GM13976 (cell line): ENCODE data around the gene CNKSR3.

Experiments used
- DNase-seq: peaks from one replicate; pipeline ENCODE4 v3.0.0; 2012; ENCODE audit warnings: low spot score
- CTCF ChIP-seq: IDR thresholded peaks from 2 replicates; pipeline ENCODE4 v1.5.1; 2012; ENCODE audit warnings: borderline replicate concordance, mild to moderate bottlenecking; ENCODE audit not compliant: insufficient read depth; ENCODE audit errors: extremely low read depth, missing control alignments, control extremely low read depth
- in situ Hi-C: fragments of 300-500 bp; cut with MboI; formaldehyde crosslinking; loops from one replicate; pipeline ENCODE4 v1.12.0; 2022; ENCODE audit warnings: low sequenced_read_pairs, mixed read lengths, inconsistent platforms; ENCODE audit not compliant: unreplicated experiment

Gene CNKSR3

GRCh38 chr6:154453329-154453728 is 57.2 kb downstream of the CNKSR3 start:
- in situ Hi-C loops: no loop called here
- DNase-seq: no peak
- TF ChIP-seq CTCF: no peak

GRCh38 chr6:154450498-154450897 is 60.0 kb downstream of the CNKSR3 start:
- no peak for TF ChIP-seq CTCF
- in situ Hi-C loops: no loop called here
- DNase-seq: no peak

- no peak for DNase-seq
- TF ChIP-seq CTCF: no peak
- in situ Hi-C loops: no loop called here
Observed at GRCh38 chr6:154448448-154449096, 61.9 kb downstream of the CNKSR3 start.

- TF ChIP-seq CTCF: no peak
- DNase-seq: no peak
- in situ Hi-C loops: no loop called here
Observed at GRCh38 chr6:154447954-154448353, 62.5 kb downstream of the CNKSR3 start.

GRCh38 chr6:154446984-154447383 is 63.5 kb downstream of the CNKSR3 start:
- in situ Hi-C loops: no loop called here
- TF ChIP-seq CTCF: no peak
- no peak for DNase-seq

GRCh38 chr6:154445417-154445816 is 65.1 kb downstream of the CNKSR3 start:
- no peak for TF ChIP-seq CTCF
- in situ Hi-C loops: no loop called here
- DNase-seq: no peak

GRCh38 chr6:154441995-154442310 is 68.5 kb downstream of the CNKSR3 start:
- in situ Hi-C loops: no loop called here
- TF ChIP-seq CTCF: no peak
- DNase-seq: no peak
